HG02571 (cell line): Measurements from ENCODE around the gene GTF3C4.

Experiments used
- ATAC-seq: cut with Tn5 transposase; IDR thresholded peaks from one replicate; pipeline ENCODE4 v1.9.1; 2021; ENCODE audit warnings: mild to moderate bottlenecking, moderate library complexity; ENCODE audit not compliant: unreplicated experiment

The GTF3C4 gene

DNA sequence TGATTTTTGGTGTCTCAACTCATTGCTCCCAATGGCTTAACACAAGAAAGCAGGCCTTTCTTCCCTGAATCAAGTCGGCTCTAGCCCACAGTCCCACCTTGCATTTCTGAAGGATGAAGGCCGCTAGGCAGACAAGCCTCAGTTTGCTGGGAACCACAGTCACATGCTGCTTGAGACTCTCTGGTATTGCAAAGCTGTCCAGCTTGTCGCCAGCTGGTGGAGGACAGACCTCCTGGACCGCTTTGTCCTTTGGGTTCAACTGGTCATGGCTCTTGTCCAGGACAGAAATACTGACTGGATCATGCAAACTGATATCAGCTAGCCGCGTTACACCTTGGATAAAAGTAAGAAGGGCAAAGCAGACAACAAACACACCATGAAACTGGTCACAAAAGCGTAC is 23.5 kb upstream of the GTF3C4 start:
- no peak for ATAC-seq

GRCh38 chr9:132647355-132647754 is 22.9 kb upstream of the GTF3C4 start:
- ATAC-seq, result no peak

- no peak for ATAC-seq
Observed at GRCh38 chr9:132647806-132648205, 22.5 kb upstream of the GTF3C4 start.

DNA sequence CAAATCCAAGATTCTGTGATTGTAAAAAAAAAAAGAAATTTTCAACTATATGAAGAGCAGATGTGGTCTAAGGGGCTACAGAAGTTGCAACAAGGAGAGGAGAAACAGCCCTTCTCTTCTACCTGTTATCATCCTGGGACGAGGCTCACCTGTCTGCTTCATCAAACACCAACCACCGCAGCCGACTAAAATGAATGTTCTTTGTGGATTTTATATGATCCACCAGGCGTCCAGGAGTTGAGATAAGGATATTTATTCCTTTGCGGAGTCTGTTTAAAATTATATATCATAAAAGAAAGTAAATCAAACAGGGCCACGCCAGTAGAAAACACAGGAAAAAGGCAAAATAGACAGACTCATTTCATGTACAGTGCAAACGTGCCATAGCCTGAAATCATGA is 22.0 kb upstream of the GTF3C4 start:
- no peak for ATAC-seq

GRCh38 chr9:132648685-132649084 is 21.6 kb upstream of the GTF3C4 start:
- ATAC-seq, result no peak

- ATAC-seq, result no peak
Observed at GRCh38 chr9:132651259-132651658, 19.0 kb upstream of the GTF3C4 start.

- no peak for ATAC-seq
Observed at GRCh38 chr9:132656299-132656698, 14.0 kb upstream of the GTF3C4 start.

DNA sequence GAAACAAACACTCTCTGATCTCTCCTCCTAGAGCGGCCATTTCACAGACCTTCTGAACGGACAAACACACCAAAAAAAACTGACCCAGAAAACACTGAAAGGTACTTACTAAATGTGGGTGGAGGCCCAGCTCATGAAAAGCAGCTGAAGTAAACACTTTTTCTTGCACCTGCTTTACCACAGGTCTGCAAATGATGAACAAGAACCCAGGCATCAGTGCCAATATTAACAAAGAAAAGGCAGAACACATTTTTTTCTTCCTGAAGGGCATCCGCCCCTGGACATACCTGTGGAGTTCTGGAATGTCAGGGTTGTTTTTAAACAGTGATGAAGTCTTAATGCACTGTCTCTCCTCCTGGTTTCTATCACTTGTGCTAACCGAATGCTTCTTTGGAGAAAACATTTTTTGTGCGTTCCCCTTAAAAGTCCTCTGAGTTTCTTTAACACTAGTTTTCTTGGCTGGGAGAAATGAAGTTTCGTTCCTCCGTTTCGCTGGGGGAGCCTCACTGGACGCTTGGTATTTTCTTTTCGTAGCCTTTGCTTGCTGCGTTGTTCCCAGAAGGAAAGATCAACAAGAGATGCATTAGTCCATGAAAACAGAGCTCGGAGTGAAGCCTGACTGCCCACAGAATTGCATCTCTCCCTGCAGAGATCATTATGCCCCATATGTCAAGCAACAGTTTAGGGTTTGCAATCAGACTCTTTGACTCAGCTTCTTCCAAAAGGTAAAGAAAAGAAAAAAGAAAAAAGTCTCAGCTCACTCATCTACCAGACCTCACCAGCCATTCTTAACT is 7.9 kb upstream of the GTF3C4 start:
- no peak for ATAC-seq

- ATAC-seq, result no peak
Observed at GRCh38 chr9:132663117-132663516, 7.1 kb upstream of the GTF3C4 start.

- ATAC-seq, result no peak
Observed at GRCh38 chr9:132663851-132664250, 6.4 kb upstream of the GTF3C4 start.

GRCh38 chr9:132669319-132669697 is 956 bp upstream of the GTF3C4 start:
- ATAC-seq, result no peak

GRCh38 chr9:132669698-132670456 is 387 bp upstream of the GTF3C4 start, which contains the start of gene DDX31:
TSS of gene DDX31 (minus strand) at chr9:132669983. CDS start at chr9:132669934, 49 bp downstream.
- ATAC-seq, result peak; percentile 73

GRCh38 chr9:132671620-132672412 is 1.6 kb downstream of the GTF3C4 start:
- no peak for ATAC-seq

- ATAC-seq, result no peak
Observed at GRCh38 chr9:132672413-132672690, 2.1 kb downstream of the GTF3C4 start.

- ATAC-seq, result no peak
Observed at GRCh38 chr9:132673355-132673754, 3.1 kb downstream of the GTF3C4 start.

GRCh38 chr9:132674485-132674884 is 4.2 kb downstream of the GTF3C4 start:
- ATAC-seq, result no peak

DNA sequence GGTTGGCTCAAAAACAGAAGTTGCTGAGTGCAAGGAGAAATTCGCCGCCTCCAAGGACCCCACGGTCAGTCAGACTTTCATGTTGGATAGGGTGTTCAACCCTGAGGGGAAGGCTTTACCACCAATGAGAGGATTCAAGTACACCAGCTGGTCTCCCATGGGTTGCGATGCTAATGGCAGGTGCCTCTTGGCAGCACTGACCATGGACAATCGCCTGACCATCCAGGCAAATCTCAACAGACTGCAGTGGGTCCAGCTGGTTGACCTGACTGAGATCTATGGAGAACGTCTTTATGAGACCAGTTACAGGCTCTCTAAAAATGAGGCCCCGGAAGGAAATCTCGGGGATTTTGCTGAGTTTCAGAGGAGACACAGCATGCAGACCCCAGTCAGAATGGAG is 7.7 kb downstream of the GTF3C4 start:
- no peak for ATAC-seq

GRCh38 chr9:132679946-132680625 is 9.8 kb downstream of the GTF3C4 start:
- no peak for ATAC-seq

- no peak for ATAC-seq
Observed at GRCh38 chr9:132681561-132681960, 11.3 kb downstream of the GTF3C4 start.

GRCh38 chr9:132683873-132684272 is 13.6 kb downstream of the GTF3C4 start:
- no peak for ATAC-seq

DNA sequence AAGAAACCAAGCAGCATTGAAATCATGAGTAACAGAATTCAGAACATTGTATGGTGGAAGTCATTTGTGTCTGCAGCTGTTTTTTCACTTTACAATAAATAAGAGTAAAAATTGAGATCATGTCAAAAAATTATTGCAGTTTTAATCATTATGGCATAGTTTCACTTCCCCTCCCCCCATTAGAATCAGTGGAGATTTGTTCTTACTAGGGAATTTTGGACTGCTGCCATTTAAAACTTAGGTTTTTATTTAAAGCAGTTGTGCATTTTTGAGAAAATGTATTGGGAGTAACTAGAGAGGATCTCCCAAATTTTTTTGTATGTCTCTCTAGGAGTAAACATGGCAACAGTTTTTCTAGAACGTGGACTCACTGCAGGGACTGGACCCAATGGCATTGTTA is 20.4 kb downstream of the GTF3C4 start:
- ATAC-seq, result no peak
